Right hindlimb (tissue), 1 donor: ENCODE measurements around the gene LEFTY2.
"Not testable (repeated sequence)": the region's sequence is repeated elsewhere in the genome, so short reads cannot be mapped to it uniquely, and the experiment has no call there.

Source experiments
- DNase-seq: peaks from one replicate; pipeline ENCODE4 v3.0.0-alpha.2; 2018

Gene LEFTY2

DNA sequence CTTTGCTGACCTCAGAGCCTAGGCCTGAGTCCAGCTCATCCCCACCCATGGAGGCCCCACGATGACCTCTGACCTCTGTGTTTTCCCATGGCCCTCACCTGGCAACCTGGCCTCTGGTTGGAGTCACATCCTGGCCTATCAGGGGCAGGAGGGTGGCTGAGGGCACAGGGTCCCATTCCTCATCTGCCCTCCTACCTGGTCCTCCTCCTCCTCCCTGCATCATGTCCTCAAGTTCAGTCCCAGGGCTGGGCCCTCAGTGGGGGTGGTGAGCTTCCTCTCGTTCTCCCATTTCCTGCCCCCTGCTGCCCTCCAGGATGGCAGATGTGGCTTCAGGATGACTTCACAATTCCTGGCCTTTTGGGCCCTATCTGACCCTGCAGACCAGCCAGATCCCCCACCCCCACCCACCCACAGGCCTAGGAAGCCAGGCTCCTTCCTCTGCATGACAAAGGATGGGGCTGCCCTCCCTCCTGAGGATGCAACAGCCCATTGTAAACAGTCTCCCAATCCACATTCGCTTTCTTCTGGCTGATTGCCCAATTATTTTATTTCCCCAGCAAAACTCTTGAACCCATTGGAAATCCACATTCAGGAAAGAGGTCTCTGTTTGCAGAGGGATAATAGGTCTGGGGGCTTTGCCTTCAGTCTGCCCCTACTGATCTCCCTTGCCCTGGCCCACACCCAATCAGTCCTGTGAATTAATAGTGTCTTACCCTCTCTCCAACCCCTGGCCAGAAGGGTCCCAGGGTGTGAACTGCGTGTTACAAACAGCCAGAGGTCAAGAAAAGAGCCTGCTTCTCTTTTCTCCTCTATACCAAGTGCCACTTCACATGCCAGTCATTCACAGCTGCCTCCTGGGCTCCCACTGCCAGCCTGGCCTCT is 41.7 kb downstream of the LEFTY2 start:
- DNase-seq = no peak

DNA sequence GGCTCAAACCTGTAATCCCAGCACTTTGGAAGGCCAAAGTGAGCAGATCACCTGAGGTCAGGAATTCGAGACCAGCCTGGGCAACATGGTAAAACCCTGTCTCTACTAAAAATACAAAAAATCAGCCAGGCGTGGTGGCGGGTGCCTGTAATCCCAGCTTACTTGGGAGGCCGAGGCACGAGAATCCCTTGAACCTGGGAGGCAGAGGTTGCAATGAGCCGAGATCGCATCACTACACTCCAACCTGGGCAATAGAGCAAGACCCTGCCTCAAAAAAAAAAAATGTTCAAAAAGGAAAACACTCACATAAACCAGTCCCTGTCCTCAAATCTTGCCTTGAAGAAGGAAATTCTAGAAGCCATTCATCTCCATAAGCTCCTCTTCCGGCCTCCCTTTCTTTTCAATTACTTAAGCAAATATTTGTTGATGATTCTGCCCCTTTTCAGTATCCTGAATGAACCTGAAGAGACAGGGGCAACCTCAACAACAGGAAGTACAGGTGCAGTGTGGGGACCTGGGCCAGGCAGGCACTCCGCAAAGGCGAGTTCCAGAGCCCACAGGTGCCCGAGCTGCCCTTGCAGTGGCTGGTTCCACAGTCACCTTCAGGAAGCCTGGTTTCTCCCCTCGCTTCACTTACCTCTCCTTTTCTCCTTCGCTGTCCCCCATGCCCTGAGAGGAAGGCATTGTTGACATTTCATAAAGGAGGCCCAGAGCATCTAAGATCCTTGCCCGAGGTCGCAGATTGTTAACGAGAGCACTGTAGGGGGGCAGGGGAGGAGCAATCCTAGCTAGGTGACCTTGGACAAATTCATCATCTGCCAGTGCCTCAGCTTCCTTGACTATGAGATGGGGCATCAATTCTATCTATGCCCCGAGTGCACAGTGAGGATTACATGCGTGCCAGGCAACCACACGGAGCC is 43.2 kb downstream of the LEFTY2 start:
- no peak for DNase-seq

DNA sequence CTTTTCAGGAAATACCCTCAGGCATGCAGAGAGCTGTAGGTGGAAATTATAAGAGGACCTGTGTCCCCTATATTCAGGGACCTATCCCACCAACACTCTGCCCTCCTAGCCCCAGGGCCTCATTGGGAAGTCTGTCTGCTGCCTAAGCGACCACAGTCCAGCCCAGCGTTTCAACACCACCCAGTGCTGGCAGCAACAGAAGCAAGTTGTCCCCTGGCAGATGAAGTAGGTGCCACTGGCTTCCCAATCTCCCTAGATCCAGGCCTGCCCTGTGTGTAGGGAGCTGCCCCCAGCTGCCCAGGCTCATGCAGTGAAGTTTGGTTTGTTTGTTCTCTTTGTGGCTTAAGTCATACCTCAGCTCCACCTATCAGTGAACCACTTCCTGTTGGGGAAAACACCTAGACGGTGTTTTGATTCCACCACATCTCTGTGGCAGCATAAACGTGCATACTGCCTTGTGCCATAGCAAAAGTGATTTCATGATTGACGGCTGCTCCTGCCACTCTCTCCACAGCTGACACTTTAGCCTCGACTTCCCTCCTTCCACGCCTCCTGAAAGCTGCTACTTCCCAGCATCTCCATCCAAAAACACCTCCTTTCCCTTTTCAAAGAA is 44.0 kb downstream of the LEFTY2 start:
- no peak for DNase-seq

DNA sequence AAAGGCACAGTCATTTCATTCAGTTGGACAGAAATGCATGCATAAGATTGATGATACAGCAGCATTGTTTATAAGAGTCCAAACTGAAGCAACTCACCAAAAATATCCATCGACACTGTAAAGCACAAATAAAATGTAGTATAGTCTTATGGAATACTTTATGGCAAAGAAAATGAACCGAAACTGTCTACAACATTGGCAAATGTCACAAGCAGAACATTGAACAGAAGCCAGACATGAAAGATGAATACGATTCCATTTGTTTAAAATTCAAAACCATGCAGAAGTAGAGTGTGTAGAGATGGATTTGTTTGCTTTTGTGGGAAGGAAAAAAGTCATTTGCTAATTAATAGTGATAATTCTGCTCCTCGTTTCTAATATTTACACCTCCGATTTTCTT is 44.5 kb downstream of the LEFTY2 start:
- no peak for DNase-seq

DNA sequence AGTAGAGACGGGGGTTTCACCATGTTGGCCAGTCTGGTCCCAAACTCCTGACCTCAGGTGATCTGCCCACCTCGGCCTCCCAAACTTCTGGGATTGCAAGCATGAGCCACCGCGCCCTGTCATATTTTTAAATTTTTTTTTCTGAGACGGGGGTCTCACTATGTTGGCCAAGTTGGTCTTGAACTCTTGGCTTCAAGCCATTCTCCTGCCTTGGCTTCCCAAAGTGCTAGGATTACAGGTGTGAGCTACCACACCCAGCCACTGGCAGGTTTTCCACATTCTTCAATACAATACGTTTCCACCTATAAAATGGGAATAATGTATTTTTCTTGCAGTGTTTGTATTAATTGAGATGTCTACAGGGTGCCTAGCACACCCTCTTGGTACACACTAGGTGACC is 48.7 kb downstream of the LEFTY2 start:
- no peak for DNase-seq

DNA sequence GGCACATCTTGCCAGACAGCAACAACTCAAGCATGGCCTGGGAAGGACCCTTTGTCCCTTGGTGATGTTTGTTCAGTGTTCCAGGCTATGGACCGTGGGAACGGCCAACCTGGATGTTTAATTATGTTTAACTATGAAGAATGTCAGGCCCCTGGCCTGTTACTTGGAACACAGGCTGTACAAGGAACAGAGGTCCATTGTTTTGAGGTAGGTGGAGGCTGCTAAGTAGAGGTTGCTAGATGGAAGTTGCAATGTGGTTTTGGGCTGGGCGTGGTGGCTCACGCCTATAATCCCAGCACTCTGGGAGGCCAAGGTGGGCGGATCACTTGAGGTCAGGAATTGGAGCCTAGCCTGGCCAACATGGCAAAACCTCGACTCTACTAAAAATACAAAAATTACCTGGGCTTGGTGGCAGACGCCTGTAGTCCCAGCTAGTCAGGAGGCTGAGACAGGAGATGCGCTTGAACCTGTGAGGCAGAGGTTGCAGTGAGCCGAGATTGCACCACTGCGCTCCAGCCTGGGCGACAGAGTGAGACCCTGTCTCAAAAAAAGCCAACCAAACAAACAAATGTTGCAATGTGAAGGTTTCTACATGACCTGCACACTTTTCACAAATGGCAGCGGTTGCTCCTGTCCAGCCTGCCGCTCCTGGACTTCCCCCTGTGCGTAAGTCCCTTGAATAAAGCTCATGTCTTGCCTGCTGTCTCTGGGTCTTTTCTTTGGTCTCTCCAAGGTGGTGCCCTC is 49.6 kb downstream of the LEFTY2 start:
- DNase-seq = no peak

DNA sequence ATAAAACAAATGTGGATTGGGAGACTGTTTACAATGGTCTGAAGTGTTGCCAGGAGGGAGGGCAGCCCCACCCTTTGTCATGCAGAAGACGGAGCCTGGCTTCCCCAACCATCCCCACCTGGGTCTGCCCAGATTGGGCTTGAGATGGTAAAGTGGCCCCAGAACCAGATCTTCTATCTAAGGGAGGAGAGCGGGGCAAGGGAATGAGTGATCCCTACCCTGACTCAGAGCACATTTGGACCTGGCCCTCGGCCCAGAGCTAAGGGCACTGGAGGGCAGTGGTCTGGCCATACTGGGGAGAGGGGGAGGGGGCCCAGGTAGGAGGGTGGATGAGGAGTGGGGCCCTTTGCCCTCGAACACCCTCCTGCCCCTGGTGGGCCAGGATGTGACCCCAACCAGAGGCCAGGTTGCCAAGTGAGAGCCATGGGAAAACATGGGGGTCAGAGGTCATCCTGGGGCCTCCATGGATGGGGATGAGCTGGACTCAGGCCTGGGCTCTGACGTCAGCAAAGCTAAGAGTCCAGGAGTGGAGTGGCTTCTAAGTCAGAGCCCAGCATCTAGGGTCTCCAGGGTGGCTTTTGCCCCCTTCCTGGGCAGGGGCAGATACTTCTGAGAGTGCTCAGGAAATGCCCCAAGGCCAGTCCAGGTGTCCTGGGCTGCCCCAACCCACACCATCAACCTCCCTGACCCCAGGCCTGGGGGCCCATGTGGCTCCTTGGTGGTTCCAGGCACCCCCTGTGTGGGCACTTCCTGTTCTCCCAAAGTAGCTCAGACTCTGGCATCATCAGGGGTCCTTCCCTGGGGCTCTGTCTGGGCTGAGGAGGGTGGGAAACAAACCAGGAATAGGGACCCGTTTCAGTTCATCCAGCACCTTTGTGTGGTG is 50.4 kb downstream of the LEFTY2 start:
- no peak for DNase-seq

DNA sequence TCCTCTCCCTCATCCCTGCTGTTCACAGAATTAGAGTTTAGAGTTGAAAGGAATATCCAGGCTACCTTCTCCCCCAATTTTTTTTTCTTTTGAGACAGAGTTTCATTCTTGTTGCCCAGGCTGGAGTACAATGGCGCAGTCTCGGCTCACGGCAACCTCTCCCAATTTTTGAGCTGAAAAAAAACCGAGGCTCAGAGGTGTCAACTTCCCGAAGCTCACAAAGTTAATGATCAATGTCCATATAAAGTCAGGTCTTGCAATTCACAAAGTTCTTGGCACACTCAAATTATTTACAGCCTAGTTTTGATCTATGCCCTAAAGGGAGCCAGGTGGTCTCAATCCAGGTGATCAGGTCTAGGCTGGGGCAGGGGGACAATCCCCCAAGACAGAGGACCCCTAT is 51.3 kb downstream of the LEFTY2 start:
- DNase-seq = no peak

DNA sequence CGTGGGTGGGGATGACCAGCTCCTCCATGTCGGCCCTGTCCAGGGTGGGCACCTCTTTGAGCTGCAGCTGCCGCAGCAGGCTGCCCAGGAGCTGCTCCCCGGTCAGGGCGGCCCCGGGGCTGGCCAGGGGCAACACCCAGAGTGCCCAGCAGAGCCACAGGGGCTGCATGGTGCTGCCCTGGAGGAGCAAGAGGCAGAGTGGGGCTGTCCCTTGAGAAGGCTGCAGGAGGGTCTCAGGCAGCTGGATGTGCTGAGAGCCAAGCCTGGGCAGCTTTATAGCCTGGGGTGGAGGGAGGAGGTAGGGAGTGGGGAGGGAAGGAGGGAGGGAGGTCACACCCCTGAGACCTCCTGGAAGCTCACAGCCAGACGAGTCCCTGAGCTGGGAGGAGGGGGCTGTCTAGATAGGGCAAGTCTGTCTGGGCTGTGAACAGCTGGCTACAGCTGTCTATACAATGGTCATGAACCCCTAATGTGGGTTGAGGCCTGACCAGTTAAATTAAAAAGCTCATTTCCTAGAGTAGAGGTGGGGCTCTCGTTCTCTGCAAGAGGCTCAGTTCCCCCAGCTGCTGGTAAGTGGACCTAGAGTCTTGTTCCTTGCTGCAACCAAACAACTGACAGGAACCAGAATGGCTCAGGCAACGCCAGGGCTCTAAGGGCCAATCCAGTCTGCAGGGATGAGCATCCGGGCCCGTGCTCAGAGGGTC is 52.0 kb downstream of the LEFTY2 start, which contains the start of gene LEFTY1:
Gene LEFTY1 (minus strand): TSS at position 249 of the 704 bp plus-strand sequence. CDS start 80 bp downstream, at position 169.
- DNase-seq = peak; percentile 66

DNA sequence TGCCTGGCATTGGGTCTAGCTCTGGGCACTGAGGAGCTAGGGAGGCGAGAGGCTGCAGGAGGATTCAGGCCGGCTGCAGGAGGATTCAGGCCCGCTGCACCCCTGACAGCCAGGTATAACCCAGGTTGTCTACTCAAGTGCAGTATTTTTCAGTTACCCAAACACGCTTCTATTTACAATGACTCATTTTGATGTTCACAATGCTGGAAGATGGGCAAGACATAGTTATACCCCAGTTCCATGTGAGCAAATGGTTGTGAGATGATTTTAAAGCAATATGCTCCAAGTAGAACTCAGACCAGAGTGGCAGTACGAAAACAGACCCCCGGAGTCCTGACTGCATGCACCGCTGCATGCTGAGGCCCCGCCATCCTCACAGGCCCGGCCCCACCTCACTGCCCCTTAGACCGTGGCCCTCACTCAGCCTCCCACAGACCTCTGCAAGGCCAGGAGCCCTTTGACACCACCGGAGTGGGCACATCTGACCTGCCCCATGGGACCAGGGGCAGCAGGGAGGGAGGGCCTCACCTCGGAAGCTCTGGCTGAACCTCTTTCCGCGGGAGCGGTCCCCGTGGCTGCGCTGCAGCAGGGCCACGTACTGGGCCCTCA is 52.6 kb downstream of the LEFTY2 start:
- DNase-seq = no peak

DNA sequence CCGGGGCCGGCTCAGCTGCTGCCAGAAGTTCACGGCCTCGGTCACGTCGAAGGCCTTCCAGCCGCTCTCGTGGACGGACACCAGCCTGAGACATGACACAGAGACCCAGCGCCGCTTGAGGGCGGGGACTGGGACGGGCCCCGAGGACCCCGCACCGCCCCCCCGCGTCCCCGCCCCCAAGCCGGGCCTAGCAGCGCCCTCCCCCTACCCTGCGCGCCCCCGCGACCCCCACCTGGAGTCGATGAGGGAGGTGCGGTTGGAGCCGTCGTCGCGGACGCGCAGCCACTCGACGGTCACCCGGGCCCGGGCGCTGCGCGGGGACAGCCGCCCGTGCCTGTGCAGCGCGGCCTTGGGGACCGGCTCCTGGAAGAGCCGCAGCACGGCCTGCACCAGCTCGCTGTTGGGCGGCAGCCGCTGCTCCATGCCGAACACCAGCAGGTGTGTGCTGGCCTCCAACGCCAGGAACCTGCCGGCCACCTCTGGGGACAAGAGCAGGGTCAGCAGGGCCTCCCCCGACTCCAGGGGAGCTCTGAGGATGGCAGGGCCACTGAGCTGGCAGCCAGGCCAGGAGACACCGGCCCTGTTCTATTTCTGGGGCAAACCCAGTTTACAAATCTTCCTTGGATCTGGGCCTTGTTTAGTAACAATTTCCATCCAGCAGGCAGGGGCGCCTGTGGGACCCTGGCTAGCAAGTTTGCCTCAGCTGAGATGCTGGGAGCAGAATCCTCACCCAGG is 53.3 kb downstream of the LEFTY2 start:
- not testable (repeated sequence) for DNase-seq

DNA sequence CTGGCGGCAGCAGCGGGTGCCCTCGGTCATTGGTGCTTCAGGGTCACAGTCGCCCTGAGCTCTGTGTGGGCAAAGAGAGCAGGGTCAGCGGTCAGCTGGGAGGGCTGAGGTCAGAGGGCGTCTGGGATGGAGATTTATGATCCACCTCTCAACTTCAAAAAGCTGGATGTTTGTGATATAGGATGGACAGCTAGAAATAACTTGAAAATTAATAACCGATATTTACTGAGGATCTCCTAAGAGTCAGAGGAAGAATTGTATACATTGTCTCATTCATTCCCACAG is 54.0 kb downstream of the LEFTY2 start:
- DNase-seq = no peak
